ENCODE data around the gene TSGA10IP. TPM values are rescaled to one million over a fixed set of nuclear protein-coding genes. Genes with fewer than 3 reads are reported as not detected.

Gene TSGA10IP
- total and polyA plus RNA-seq, 10 of the 15 experiments (the other 5 are each of a cell fraction or from before 2014, with no cell fraction given): not detected

- peak; percentile 84 for TF ChIP-seq HCFC1 (IDR thresholded peaks at IDR 0.05; ENCODE audit: low read length)
- peak; percentile 51; the same call in 1 of the 2 replicates for TF ChIP-seq PKNOX1 (IDR thresholded peaks at IDR 0.05)
- peak; percentile 75; the same call in 1 of the 2 replicates for TF ChIP-seq CHD1 (IDR thresholded peaks at IDR 0.05; ENCODE audit: low read depth, low read length)
- no peak for TF ChIP-seq FOS (IDR thresholded peaks at IDR 0.05; ENCODE audit: borderline replicate concordance, extremely low read depth, insufficient read length)
- peak; percentile 79 for TF ChIP-seq DPF2 (IDR thresholded peaks at IDR 0.05)
- peak; percentile 90 for TF ChIP-seq YY1 (IDR thresholded peaks at IDR 0.05; ENCODE audit: low read depth, low read length)
- TF ChIP-seq MXI1 (IDR thresholded peaks at IDR 0.05; ENCODE audit: low read depth, low read length): peak; percentile 70
- TF ChIP-seq BCL11A (IDR thresholded peaks at IDR 0.05; ENCODE audit: low read depth, low read length): no peak
- TF ChIP-seq MEF2B (IDR thresholded peaks at IDR 0.05; ENCODE audit: partially characterized antibody, poor library complexity, severe bottlenecking): peak; percentile 36
- TF ChIP-seq SIN3A (IDR thresholded peaks at IDR 0.05; ENCODE audit: low read depth, low read length): peak; percentile 92
- peak; percentile 79; the same call in 1 of the 2 replicates for TF ChIP-seq ZBED1 (IDR thresholded peaks at IDR 0.05; ENCODE audit: borderline replicate concordance)
- peak; percentile 52; the same call in 1 of the 2 replicates for TF ChIP-seq TBL1XR1 (IDR thresholded peaks at IDR 0.05; ENCODE audit: low read depth, low read length)
- 0 out of 2 replicates have a peak, but pooled peaks have one; percentile 43 for TF ChIP-seq RCOR1 (conservative IDR thresholded peaks at IDR 0.05; ENCODE audit: low read depth, low read length)
- TF ChIP-seq HDGF (IDR thresholded peaks at IDR 0.05): no peak
- TF ChIP-seq ASH2L (IDR thresholded peaks at IDR 0.05; ENCODE audit: borderline replicate concordance, low read depth): peak; percentile 94; the same call in 1 of the 2 replicates
- TF ChIP-seq KAT2A (conservative IDR thresholded peaks at IDR 0.05; ENCODE audit: control insufficient read depth, low read depth, low read length): no peak
- TF ChIP-seq NBN (IDR thresholded peaks at IDR 0.05): peak; percentile 57
- TF ChIP-seq BHLHE40 (IDR thresholded peaks at IDR 0.05; ENCODE audit: borderline replicate concordance in 1 of 2, low read depth in 2 of 2, low read length in 1 of 2): peak; percentile 44 to 59; a peak in 2 of 4 replicates
- peak; percentile 96 for TF ChIP-seq POLR2AphosphoS5 (IDR thresholded peaks at IDR 0.05; ENCODE audit: low read length)
- peak; percentile 55; the same call in 1 of the 2 replicates for TF ChIP-seq ELK1 (IDR thresholded peaks at IDR 0.05; ENCODE audit: low read depth, low read length)
- no peak for TF ChIP-seq USF2 (IDR thresholded peaks at IDR 0.05; ENCODE audit: borderline replicate concordance, low read depth, low read length)
- TF ChIP-seq USF1 (IDR thresholded peaks at IDR 0.05; ENCODE audit: borderline replicate concordance, extremely low read length, insufficient read depth, low read depth, low read length): no peak
- TF ChIP-seq PML (IDR thresholded peaks at IDR 0.05; ENCODE audit: low read length): peak; percentile 93
These were observed 16.2 kb downstream of the TSGA10IP start, which contains the start of gene SART1 (continued) for GRCh38 chr11:65961267-65962140.
